ENCODE data around the gene SETBP1. TPM values are rescaled to one million over a fixed set of nuclear protein-coding genes. Genes with fewer than 3 reads are reported as not detected.

Gene SETBP1
- total and polyA plus RNA-seq, 9 of the 15 experiments (the other 6 are each of a cell fraction or from before 2014, with no cell fraction given), result under 0.01 to 0.13 (median 0.04) TPM

DNA sequence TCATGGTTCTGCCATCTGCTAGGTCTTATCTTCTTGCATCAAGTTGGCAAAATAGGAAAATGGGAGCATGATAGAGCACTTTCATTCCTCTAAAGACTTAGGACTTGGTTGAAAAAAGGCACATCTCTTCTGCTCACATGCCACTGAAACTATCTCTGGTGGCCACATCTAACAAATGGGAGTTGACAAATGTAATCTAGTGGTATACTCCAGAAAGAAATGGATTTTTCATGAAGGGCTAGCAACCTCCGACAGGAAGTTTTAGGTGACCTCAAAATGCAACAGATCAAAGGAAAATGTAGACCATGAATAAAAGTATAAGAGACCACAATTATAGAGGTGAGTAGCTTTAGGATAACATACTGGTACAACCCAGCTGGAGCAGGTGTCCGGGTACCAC lies 224.1 kb downstream of the SETBP1 start:
- no peak for TF ChIP-seq STAG1 (CRISPR knock-in tag; IDR thresholded peaks at IDR 0.05; ENCODE audit: borderline replicate concordance)
- no peak for TF ChIP-seq FOXP1 (CRISPR knock-in tag; IDR thresholded peaks at IDR 0.05)
- TF ChIP-seq, protein P1, sequence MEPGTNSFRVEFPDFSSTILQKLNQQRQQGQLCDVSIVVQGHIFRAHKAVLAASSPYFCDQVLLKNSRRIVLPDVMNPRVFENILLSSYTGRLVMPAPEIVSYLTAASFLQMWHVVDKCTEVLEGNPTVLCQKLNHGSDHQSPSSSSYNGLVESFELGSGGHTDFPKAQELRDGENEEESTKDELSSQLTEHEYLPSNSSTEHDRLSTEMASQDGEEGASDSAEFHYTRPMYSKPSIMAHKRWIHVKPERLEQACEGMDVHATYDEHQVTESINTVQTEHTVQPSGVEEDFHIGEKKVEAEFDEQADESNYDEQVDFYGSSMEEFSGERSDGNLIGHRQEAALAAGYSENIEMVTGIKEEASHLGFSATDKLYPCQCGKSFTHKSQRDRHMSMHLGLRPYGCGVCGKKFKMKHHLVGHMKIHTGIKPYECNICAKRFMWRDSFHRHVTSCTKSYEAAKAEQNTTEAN (CRISPR knock-in tag; IDR thresholded peaks at IDR 0.05), result no peak
- no peak for TF ChIP-seq NFE2 (IDR thresholded peaks at IDR 0.05; ENCODE audit: low read depth)
- TF ChIP-seq, protein P2, sequence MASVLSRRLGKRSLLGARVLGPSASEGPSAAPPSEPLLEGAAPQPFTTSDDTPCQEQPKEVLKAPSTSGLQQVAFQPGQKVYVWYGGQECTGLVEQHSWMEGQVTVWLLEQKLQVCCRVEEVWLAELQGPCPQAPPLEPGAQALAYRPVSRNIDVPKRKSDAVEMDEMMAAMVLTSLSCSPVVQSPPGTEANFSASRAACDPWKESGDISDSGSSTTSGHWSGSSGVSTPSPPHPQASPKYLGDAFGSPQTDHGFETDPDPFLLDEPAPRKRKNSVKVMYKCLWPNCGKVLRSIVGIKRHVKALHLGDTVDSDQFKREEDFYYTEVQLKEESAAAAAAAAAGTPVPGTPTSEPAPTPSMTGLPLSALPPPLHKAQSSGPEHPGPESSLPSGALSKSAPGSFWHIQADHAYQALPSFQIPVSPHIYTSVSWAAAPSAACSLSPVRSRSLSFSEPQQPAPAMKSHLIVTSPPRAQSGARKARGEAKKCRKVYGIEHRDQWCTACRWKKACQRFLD (CRISPR knock-in tag; IDR thresholded peaks at IDR 0.05), result no peak
- TF ChIP-seq LEF1 (IDR thresholded peaks at IDR 0.05), result no peak
- no peak for TF ChIP-seq GABPB1 (CRISPR knock-in tag; IDR thresholded peaks at IDR 0.05)
- no peak for TF ChIP-seq HDAC6 (IDR thresholded peaks at IDR 0.05; ENCODE audit: low read depth, low read length)
- TF ChIP-seq NCOR1 (IDR thresholded peaks at IDR 0.05), result no peak
- no peak overlapping the region for H2AFZ ChIP-seq (ENCODE audit: low read depth, low read length)

More for the DNA sequence above, 224.1 kb downstream of the SETBP1 start:
- ChIA-PET POLR2A (no interaction called here), CTCF (ENCODE audit: low intra/inter-chr PET ratio) (no interaction called here)
- no peak for DNase-seq (ENCODE audit: extremely low read depth in 1 of 4, low spot score in 3 of 4)
- WGBS (ENCODE audit: insufficient coverage, low coverage, missing lambda C conversion rate), result 0% methylated on average over 2 of the region's 2 CpGs
- no peak for ATAC-seq
- Histone ChIP-seq H3K36me3 (ENCODE audit: control insufficient read depth, insufficient read depth, low read length) (no peaks in the 10 kb centered on the region), H3K79me2 (ENCODE audit: control insufficient read depth, insufficient read depth, low read length) (no peaks in the 10 kb centered on the region), H4K20me1 (replicated peaks; ENCODE audit: control insufficient read depth, insufficient read depth, low read length) (no peaks in the 10 kb centered on the region), H3K4me2 (ENCODE audit: insufficient read depth, low read length) (no peak overlapping the region), H3K9me1 (ENCODE audit: control insufficient read depth, insufficient read depth, low read length) (no peaks in the 10 kb centered on the region), H3K27ac (ENCODE audit: extremely low read depth, low read depth, low read length) (no peak overlapping the region), H3K27me3 (ENCODE audit: control insufficient read depth in 2 of 2, insufficient read depth in 2 of 2, low read length in 2 of 2) (no peaks in the 10 kb centered on the region), H3K4me3 (no peak overlapping the region), H3K9ac (ENCODE audit: insufficient read depth in 1 of 2, low read depth in 2 of 2, low read length in 2 of 2) (no peak overlapping the region), H3K4me1 (replicated peaks in 1 of 2; ENCODE audit: control insufficient read depth in 2 of 2, insufficient read depth in 2 of 2, low read length in 2 of 2) (no peaks in the 10 kb centered on the region), H3K9me3 (replicated peaks; ENCODE audit: control insufficient read depth, insufficient read depth, low read depth, low read length) (no peaks in the 10 kb centered on the region)
- in situ Hi-C loops (cut with MboI), result no loop called here
- BruUV-seq (replicated peaks), result no TSS peak
- FAIRE-seq, result no peak
- intact Hi-C loops (cut with micrococcal nuclease), result no loop called here
